GM23338 (cell line): ENCODE data around the gene SARS2. TPM values are rescaled to one million over a fixed set of nuclear protein-coding genes. Genes with fewer than 3 reads are reported as not detected.

Experiments used
- ATAC-seq: fragments of 200-7000 bp; cut with Tn5 transposase; 3 replicates; pipeline ENCODE4 v1.9.1; 2020
- DNase-seq: peaks from one replicate; pipeline ENCODE4 v3.0.0-alpha.2; 2015; ENCODE audit warnings: low spot score
- H2AFZ ChIP-seq: fragments of 200-600 bp; sonication (generic); 2 replicates; pipeline ENCODE4 v1.8.0; 2016; ENCODE audit warnings: antibody characterized with exemption, mild to moderate bottlenecking, moderate library complexity
- H3F3A ChIP-seq: fragments of 200-600 bp; sonication (generic); replicated peaks from 2 replicates; pipeline ENCODE4 v1.8.0; 2017; ENCODE audit warnings: antibody characterized with exemption, mixed run types, low read depth
- H3K27ac ChIP-seq: fragments of 200-600 bp; sonication (generic); 2 replicates; pipeline ENCODE4 v1.6.1; 2016; ENCODE audit warnings: low read depth
- H3K27me3 ChIP-seq: fragments of 200-600 bp; sonication (generic); 2 replicates; pipeline ENCODE4 v1.8.0; 2016; ENCODE audit warnings: mild to moderate bottlenecking, mixed run types, moderate library complexity; ENCODE audit not compliant: insufficient read depth
- H3K36me3 ChIP-seq: fragments of 200-600 bp; sonication (generic); 2 replicates; pipeline ENCODE4 v1.8.0; 2016; ENCODE audit warnings: mild to moderate bottlenecking; ENCODE audit not compliant: insufficient read depth
- H3K4me1 ChIP-seq: fragments of 200-600 bp; sonication (generic); 2 replicates; pipeline ENCODE4 v1.8.0; 2016; ENCODE audit warnings: mild to moderate bottlenecking, moderate library complexity; ENCODE audit not compliant: insufficient read depth
- H3K4me2 ChIP-seq: fragments of 200-600 bp; sonication (generic); 2 replicates; pipeline ENCODE4 v1.7.1; 2017; ENCODE audit warnings: mixed run types
- H3K4me3 ChIP-seq: fragments of 200-600 bp; sonication (generic); 2 replicates; pipeline ENCODE4 v1.6.1; 2016; ENCODE audit warnings: mixed run types
- H3K79me2 ChIP-seq: fragments of 200-600 bp; sonication (generic); replicated peaks from 2 replicates; pipeline ENCODE4 v1.8.0; 2017; ENCODE audit warnings: mild to moderate bottlenecking; ENCODE audit not compliant: insufficient read depth
- H3K9me2 ChIP-seq: fragments of 200-600 bp; sonication (generic); 2 replicates; pipeline ENCODE4 v1.8.0; 2017; ENCODE audit not compliant: insufficient read depth
- H4K20me1 ChIP-seq: fragments of 200-600 bp; sonication (generic); replicated peaks from 2 replicates; pipeline ENCODE4 v1.8.0; 2017; ENCODE audit warnings: mild to moderate bottlenecking; ENCODE audit not compliant: insufficient read depth
- H3K27ac Mint-ChIP-seq: 2 replicates; pipeline ENCODE4 v1.8.0; 2020; ENCODE audit warnings: inconsistent platforms, mild to moderate bottlenecking, moderate library complexity, mixed read lengths
- H3K27me3 Mint-ChIP-seq: 3 replicates; pipeline ENCODE4 v1.8.0; 2022; ENCODE audit warnings: low read depth, mild to moderate bottlenecking, moderate library complexity, mixed read lengths, inconsistent platforms; ENCODE audit not compliant: insufficient read depth, poor library complexity
- H3K36me3 Mint-ChIP-seq: 3 replicates; pipeline ENCODE4 v1.8.0; 2021; ENCODE audit warnings: low read depth, mild to moderate bottlenecking, inconsistent platforms, moderate library complexity, mixed read lengths
- H3K4me1 Mint-ChIP-seq: 3 replicates; pipeline ENCODE4 v1.8.0; 2020; ENCODE audit warnings: mild to moderate bottlenecking, inconsistent platforms, mixed read lengths
- H3K4me3 Mint-ChIP-seq: 3 replicates; pipeline ENCODE4 v1.8.0; 2021; ENCODE audit warnings: moderate library complexity, mild to moderate bottlenecking, inconsistent platforms, mixed read lengths
- H3K9me3 Mint-ChIP-seq: 3 replicates; pipeline ENCODE4 v1.8.0; 2020; ENCODE audit warnings: moderate library complexity, mild to moderate bottlenecking, inconsistent platforms, mixed read lengths
- CREB1 ChIP-seq: fragments of 250-450 bp; sonication (Bioruptor Pico); IDR thresholded peaks from 2 replicates; pipeline ENCODE4 v1.5.0; 2020; ENCODE audit warnings: low read depth, mild to moderate bottlenecking, moderate library complexity
- CTCF ChIP-seq, 2 experiments: fragments of 200-600 bp in 1 of 2; sonication (generic) in 1 of 2; conservative IDR thresholded peaks; 2 replicates each; pipeline versions ENCODE4 v1.5.1 to v1.6.1; 2016 to 2017; ENCODE audit warnings: antibody characterized with exemption in 2 of 2, low read depth in 2 of 2, mild to moderate bottlenecking in 2 of 2, moderate library complexity in 1 of 2
- EZH2 ChIP-seq: fragments of 200-600 bp; sonication (generic); IDR thresholded peaks from one replicate; pipeline ENCODE4 v1.8.0; 2017; ENCODE audit warnings: antibody characterized with exemption, mild to moderate bottlenecking, low read depth; ENCODE audit not compliant: unreplicated experiment
- EZH2phosphoT487 ChIP-seq: fragments of 200-600 bp; sonication (generic); IDR thresholded peaks from one replicate; pipeline ENCODE4 v1.8.1; 2018; ENCODE audit warnings: antibody characterized with exemption; ENCODE audit not compliant: unreplicated experiment
- JUNB ChIP-seq: IDR thresholded peaks from one replicate; pipeline ENCODE4 v1.6.1; 2016; ENCODE audit warnings: antibody characterized with exemption; ENCODE audit not compliant: unreplicated experiment
- NANOG ChIP-seq: IDR thresholded peaks from 2 replicates; pipeline ENCODE4 v1.6.1; 2016; ENCODE audit warnings: antibody characterized with exemption, borderline replicate concordance
- POLR2AphosphoS5 ChIP-seq: IDR thresholded peaks from 2 replicates; pipeline ENCODE4 v1.6.1; 2016; ENCODE audit warnings: antibody characterized with exemption, low read depth
- ZNF114 ChIP-seq: fragments of 250-450 bp; sonication (Bioruptor Pico); IDR thresholded peaks from 2 replicates; pipeline ENCODE4 v1.5.0; 2020; ENCODE audit warnings: mild to moderate bottlenecking, moderate library complexity
- polyA plus RNA-seq: library from polyadenylated mRNA; unstranded; fragments of >200 nt; fragmentation: Nextera tagmentation; extraction: Ambion mirVana; gene quantifications from 2 replicates; pipeline ENCODE4 v1.2.1, GENCODE V29; 2016
- total RNA-seq: library from RNA; depleted of rRNA; stranded (reverse); fragments of >200 nt; shearing (Covaris generic); gene quantifications from 2 replicates; pipeline ENCODE4 v1.2.3, GENCODE V29; 2014
- TF ChIP-seq, protein P1 (sequence below): IDR thresholded peaks from 2 replicates; pipeline ENCODE4 v1.6.1; 2016; ENCODE audit warnings: antibody characterized with exemption

The SARS2 gene
- total and polyA plus RNA-seq, 2 experiments from 2014 or later = 70.6 to 75.7 TPM

GRCh38 chr19:38900202-38900629 is 30.3 kb downstream of the SARS2 start:
- no peak for TF ChIP-seq EZH2phosphoT487
- TF ChIP-seq ZNF114 (CRISPR knock-in tag) = no peak
- TF ChIP-seq EZH2 = no peak
- TF ChIP-seq, protein P1, sequence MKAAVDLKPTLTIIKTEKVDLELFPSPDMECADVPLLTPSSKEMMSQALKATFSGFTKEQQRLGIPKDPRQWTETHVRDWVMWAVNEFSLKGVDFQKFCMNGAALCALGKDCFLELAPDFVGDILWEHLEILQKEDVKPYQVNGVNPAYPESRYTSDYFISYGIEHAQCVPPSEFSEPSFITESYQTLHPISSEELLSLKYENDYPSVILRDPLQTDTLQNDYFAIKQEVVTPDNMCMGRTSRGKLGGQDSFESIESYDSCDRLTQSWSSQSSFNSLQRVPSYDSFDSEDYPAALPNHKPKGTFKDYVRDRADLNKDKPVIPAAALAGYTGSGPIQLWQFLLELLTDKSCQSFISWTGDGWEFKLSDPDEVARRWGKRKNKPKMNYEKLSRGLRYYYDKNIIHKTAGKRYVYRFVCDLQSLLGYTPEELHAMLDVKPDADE = no peak
- TF ChIP-seq CTCF (conservative IDR thresholded peaks at IDR 0.05; ENCODE audit: low read depth in 2 of 2) = no peak
- Histone ChIP-seq H3K27ac (0 out of 2 replicates have a peak overlapping the region, but pooled peaks have one; percentile 29), H2AFZ (peak overlapping the region; percentile 20; the same call in 1 of the 2 replicates), H3K79me2 (peaks cover 23% of the 10 kb centered on the region), H3K4me2 (peak overlapping the region; percentile 79), H4K20me1 (no peaks in the 10 kb centered on the region), H3K27me3 (peaks cover 11% of the 10 kb centered on the region), H3K4me1 (peaks cover 14% of the 10 kb centered on the region), H3K4me3 (peak overlapping the region; percentile 68), H3F3A (no peaks in the 10 kb centered on the region), H3K9me2 (no peaks in the 10 kb centered on the region), H3K36me3 (no peaks in the 10 kb centered on the region; the same call in 1 of the 2 replicates)
- Mint-ChIP-seq H3K27me3 (peaks cover 13% of the 10 kb centered on the region), H3K4me3 (peak overlapping the region; percentile 87), H3K27ac (peak overlapping the region; percentile 93), H3K36me3 (peaks cover 3% of the 10 kb centered on the region; the same call in 2 of the 3 replicates), H3K9me3 (peaks cover 3% of the 10 kb centered on the region; the same call in 2 of the 3 replicates), H3K4me1 (peaks cover 9% of the 10 kb centered on the region)
- peak; percentile 69; the same call in 2 of the 3 replicates for ATAC-seq
- no peak for DNase-seq

DNA sequence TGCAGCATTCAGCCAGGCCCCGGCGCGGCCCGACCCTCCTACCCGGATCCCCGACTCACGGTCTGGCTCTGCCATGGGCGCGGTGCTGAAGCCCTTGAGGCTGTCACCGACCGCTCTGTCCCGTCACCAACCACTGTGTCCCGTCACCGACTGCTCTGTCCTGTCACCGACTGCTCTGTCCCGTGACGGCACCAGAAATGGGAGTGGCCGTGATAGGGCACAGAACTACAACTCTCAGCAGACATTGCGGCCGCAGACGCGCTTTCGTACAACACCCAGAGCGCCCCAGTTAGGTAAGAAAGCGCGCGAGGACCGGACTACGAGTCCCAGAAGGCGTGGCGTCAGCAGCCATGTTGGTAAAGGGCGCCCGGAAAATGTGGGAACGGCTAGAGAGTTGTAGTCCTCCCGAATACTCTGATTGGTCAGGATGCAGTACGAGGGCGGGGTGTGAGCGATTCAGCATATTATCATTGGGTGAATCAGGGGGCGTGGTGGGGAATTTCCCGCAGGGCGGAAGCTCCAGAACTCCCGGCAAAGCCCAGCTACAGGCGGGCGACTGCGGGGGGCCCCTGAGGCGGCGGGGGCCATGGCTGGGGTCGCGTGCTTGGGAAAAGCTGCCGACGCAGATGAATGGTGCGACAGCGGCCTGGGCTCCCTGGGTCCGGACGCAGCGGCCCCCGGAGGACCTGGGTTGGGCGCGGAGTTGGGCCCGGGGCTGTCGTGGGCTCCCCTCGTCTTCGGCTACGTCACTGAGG is 30.9 kb downstream of the SARS2 start, which contains the start of the genes NFKBIB and SIRT2:
Gene NFKBIB, plus strand, starts transcription at position 523 of the 755 bp plus-strand sequence. Its CDS starts 64 bp downstream, at position 587.
Gene SIRT2, minus strand, starts transcription at position 172 of the 755 bp plus-strand sequence. Its CDS starts 97 bp downstream, at position 75.
- Mint-ChIP-seq H3K4me3 (peak within 1 kb of the TSS; percentile 87), H3K36me3 (peaks cover 3% of the 10 kb centered on the region; the same call in 2 of the 3 replicates), H3K9me3 (peaks cover 3% of the 10 kb centered on the region; the same call in 2 of the 3 replicates), H3K27ac (peak within 1 kb of the TSS; percentile 93), H3K4me1 (peaks cover 11% of the 10 kb centered on the region), H3K27me3 (peaks cover 13% of the 10 kb centered on the region)
- no peaks in the 10 kb centered on the region for H3K36me3 ChIP-seq
- ATAC-seq = peak; percentile 95
- no peaks in the 10 kb centered on the region for H4K20me1 ChIP-seq
- peak within 1 kb of the TSS; percentile 99 for H2AFZ ChIP-seq
- peaks cover 14% of the 10 kb centered on the region for H3K4me1 ChIP-seq
- H3K4me2 ChIP-seq = peak within 1 kb of the TSS; percentile 81
- DNase-seq = peak; percentile 100
- H3K9me2 ChIP-seq = no peaks in the 10 kb centered on the region
- no peaks in the 10 kb centered on the region for H3F3A ChIP-seq
- peaks cover 11% of the 10 kb centered on the region for H3K27me3 ChIP-seq
- 0 out of 2 replicates have a peak within 1 kb of the TSS, but pooled peaks have one; percentile 29 for H3K27ac ChIP-seq
- peak within 1 kb of the TSS; percentile 68 for H3K4me3 ChIP-seq
- H3K79me2 ChIP-seq = peaks cover 23% of the 10 kb centered on the region
- TF ChIP-seq POLR2AphosphoS5 (peak; percentile 46; the same call in 1 of the 2 replicates), NANOG (0 out of 2 replicates have a peak, but pooled peaks have one; percentile 12), EZH2 (no peak), EZH2phosphoT487 (no peak), CTCF (conservative IDR thresholded peaks at IDR 0.05; ENCODE audit: low read depth in 2 of 2) (no peak), CREB1 (peak; percentile 95), JUNB (no peak)
- TF ChIP-seq, protein P1 = peak; percentile 99
